Measurements from ENCODE around the gene ZBTB42. TPM values are rescaled to one million over a fixed set of nuclear protein-coding genes. Genes with fewer than 3 reads are reported as not detected.

The ZBTB42 gene
- total and polyA plus RNA-seq, 2 donors (not counting 3 experiments of a cell fraction or from before 2014, with no cell fraction given), result 3.1 to 3.8 TPM

- Histone ChIP-seq H3K36me3 (ENCODE audit: control insufficient read depth in 2 of 2, extremely low read depth in 1 of 2, insufficient read depth in 2 of 2, low read length in 2 of 2) (no peaks in the 10 kb centered on the region), H2AFZ (ENCODE audit: low read depth, low read length) (peak overlapping the region; percentile 41), H3K4me3 (replicated peaks in 1 of 3; ENCODE audit: insufficient read depth in 1 of 3, low read depth in 1 of 3, low read length in 3 of 3) (peak overlapping the region in 1 of 3 experiments; percentile 71), H3K9ac (replicated peaks; ENCODE audit: extremely low read depth, insufficient read depth, low read length) (peak overlapping the region; percentile 10), H3K79me2 (ENCODE audit: control insufficient read depth, insufficient read depth, low read length) (no peaks in the 10 kb centered on the region), H3K9me3 (replicated peaks; ENCODE audit: control insufficient read depth, insufficient read depth, low read length) (no peaks in the 10 kb centered on the region), H3K27me3 (ENCODE audit: control insufficient read depth in 2 of 2, insufficient read depth in 2 of 2, low read length in 2 of 2) (no peaks in the 10 kb centered on the region), H3K27ac (ENCODE audit: insufficient read depth, low read depth, low read length) (no peak overlapping the region), H4K20me1 (replicated peaks; ENCODE audit: control insufficient read depth, extremely low read depth, insufficient read depth, low read length) (no peaks in the 10 kb centered on the region), H3K4me1 (ENCODE audit: control insufficient read depth, extremely low read depth, insufficient read depth, low read length) (peaks cover 7% of the 10 kb centered on the region), H3K9me1 (replicated peaks; ENCODE audit: control insufficient read depth, extremely low read depth, insufficient read depth, low read length) (no peaks in the 10 kb centered on the region), H3K4me2 (ENCODE audit: insufficient read depth, low read length) (peak overlapping the region; percentile 7)
- DNase-seq (ENCODE audit: low read depth, low spot score) (peak; percentile 62), FAIRE-seq (no peak)
- no TSS peak for BruUV-seq (replicated peaks)
- POLR2A ChIA-PET, result no interaction called here
- TF ChIP-seq GATA2 (IDR thresholded peaks at IDR 0.05; ENCODE audit: insufficient read depth, insufficient read length, low read depth, low read length), result no peak
- TF ChIP-seq CTCF (IDR thresholded peaks at IDR 0.05; ENCODE audit: extremely low read depth in 1 of 2, insufficient read depth in 1 of 2, low read depth in 1 of 2, low read length in 2 of 2), result peak; percentile 10 to 51
- peak; percentile 31 for TF ChIP-seq POLR2AphosphoS5 (IDR thresholded peaks at IDR 0.05; ENCODE audit: insufficient read depth, low read depth, low read length)
- CTCF ChIA-PET, result interaction anchor here (1.2 to 1.7 kb wide), 4 partner anchors 8 to 48 kb away, joined by 4 to 17 read pairs (median 6); partner anchors contain the start of gene SIVA1
- intact Hi-C loops (cut with micrococcal nuclease), result loop anchor here (2.0 kb wide), 1 partner anchor 47 kb away; the partner anchor contains the start of gene SIVA1
- dilution Hi-C loops (cut with MboI; ENCODE audit: extremely low pct_ligation_motif_present, low sequenced_read_pairs), result no loop called here
Observed at GRCh38 chr14:104800015-104800770, 708 bp upstream of the ZBTB42 start.
